Measurements from ENCODE around the gene SLBP.

The SLBP gene

DNA sequence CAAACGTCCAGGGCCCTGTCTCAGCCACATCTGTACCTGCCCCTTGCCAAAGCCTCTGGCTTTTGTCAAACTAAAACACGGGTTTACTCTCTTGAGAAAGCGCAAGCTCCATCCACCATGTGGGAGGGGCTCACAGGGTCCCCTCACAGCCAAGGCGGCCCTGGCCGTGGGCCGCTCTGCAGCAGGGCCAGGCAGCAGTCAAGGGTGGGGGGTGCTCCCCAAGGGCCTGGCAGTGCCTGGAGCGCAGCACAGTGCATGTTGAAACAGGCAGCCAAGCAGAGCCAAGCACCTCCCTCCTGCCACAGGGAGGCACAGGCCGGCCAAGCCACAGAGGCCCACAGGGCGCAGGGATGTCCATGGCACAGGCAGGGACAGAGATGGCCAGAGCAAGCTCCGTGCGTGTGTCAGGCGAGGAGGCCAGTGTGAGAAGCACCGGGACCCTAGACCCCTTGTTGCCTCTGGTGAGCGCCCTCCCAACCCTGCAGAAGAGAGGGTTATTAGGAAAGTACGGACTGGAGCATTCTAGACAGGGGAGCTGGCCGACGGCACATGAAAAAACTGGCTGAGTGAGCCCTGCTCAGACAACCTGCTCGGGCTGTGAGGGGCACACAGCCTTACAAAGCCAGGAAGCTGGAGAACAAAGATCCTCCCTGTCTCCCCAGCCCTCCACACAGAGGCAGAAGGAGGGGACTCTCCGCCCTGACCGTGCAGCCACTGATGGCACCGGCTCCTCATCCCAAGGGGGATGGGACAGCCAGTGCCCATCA is 67.0 kb downstream of the SLBP start:
- DNase-seq = no peak
- in situ Hi-C loops (cut with HindIII; ENCODE audit: low pct_ligation_motif_present, low pct_unique_long_range_greater_than_20kb, low sequenced_read_pairs) = no loop called here

DNA sequence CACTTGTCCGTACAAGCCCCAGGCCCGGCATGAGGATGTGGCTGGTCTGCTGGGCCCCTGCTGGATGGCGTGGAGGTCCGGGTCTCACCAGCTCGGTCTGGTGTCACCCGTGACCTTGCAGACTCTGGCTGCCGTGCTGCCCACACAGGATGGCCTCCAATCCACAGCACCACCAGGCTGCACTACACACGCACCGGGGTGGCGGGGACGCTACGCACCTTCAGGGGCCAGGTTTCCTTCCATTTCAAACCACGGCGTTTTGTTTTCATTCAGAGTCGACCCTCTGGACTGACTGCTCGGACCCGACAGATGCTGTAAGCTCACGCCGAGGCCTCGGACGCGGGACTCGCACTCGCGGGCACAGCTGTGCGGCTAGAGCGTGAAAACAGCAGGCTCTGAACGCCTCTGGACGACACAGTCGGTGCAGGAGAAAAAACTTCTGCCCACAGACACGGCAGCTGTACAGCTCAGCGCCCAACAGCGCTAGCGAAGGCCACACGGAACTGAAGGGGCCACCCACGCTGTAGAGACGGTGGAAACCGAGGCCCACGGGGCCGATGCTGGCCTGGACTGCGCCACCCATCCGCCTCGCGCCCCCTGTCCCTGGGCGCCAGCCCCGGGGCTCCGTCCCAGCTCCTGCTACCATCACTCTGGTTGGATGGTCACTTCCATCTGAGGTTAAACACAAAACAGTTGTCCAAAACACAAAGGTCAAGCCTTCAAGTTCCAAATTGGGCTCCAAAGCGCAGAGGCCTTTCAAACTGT is 68.0 kb downstream of the SLBP start:
- DNase-seq = no peak
- in situ Hi-C loops (cut with HindIII; ENCODE audit: low pct_ligation_motif_present, low pct_unique_long_range_greater_than_20kb, low sequenced_read_pairs) = no loop called here
